Lung (tissue), 12 donors: ENCODE data around the gene BTN3A1. TPM values are rescaled to one million over a fixed set of nuclear protein-coding genes. Genes with fewer than 3 reads are reported as not detected.

Source experiments
- ATAC-seq: fragments of 200-7000 bp; cut with Tn5 transposase; one replicate; pipeline ENCODE4 v1.9.1; 2020; ENCODE audit warnings: moderate number of reproducible peaks; ENCODE audit not compliant: insufficient read depth, low FRiP score
- DNase-seq, 3 donors: peaks; one replicate each; pipeline ENCODE4 v3.0.0-alpha.2; 2013 to 2017
- H3K27ac ChIP-seq, 2 donors: one replicate each; pipeline ENCODE4 v1.5.1; 2013; ENCODE audit warnings: mild to moderate bottlenecking in 2 of 2, moderate library complexity in 2 of 2, control low read depth in 1 of 2, inconsistent platforms in 1 of 2, low read depth in 1 of 2, low read length in 1 of 2
- H3K27me3 ChIP-seq, 3 donors: one replicate each; pipeline ENCODE4 v1.5.1; 2013; ENCODE audit warnings: low read length in 2 of 3; ENCODE audit not compliant: control insufficient read depth in 3 of 3, insufficient read depth in 3 of 3
- H3K36me3 ChIP-seq, 4 donors: one replicate each; pipeline ENCODE4 v1.5.1; 2013; ENCODE audit warnings: low read length in 4 of 4, mild to moderate bottlenecking in 1 of 4, moderate library complexity in 1 of 4; ENCODE audit not compliant: control insufficient read depth in 4 of 4, insufficient read depth in 4 of 4
- H3K4me1 ChIP-seq, 5 donors: one replicate each; pipeline ENCODE4 v1.5.1; 2013; ENCODE audit warnings: low read length in 5 of 5, mild to moderate bottlenecking in 2 of 5, moderate library complexity in 1 of 5; ENCODE audit not compliant: control insufficient read depth in 5 of 5, insufficient read depth in 5 of 5
- H3K4me3 ChIP-seq: one replicate; pipeline ENCODE4 v1.5.1; 2013; ENCODE audit warnings: mild to moderate bottlenecking, control low read depth, moderate library complexity
- H3K9ac ChIP-seq, 2 donors: one replicate each; pipeline ENCODE4 v1.5.1; 2013; ENCODE audit warnings: low read length in 2 of 2, control low read depth in 1 of 2; ENCODE audit not compliant: insufficient read depth in 1 of 2
- H3K9me3 ChIP-seq, 4 donors: one replicate each; pipeline ENCODE4 v1.5.1; 2013; ENCODE audit warnings: low read length in 3 of 4, mild to moderate bottlenecking in 1 of 4, moderate library complexity in 1 of 4; ENCODE audit not compliant: control insufficient read depth in 4 of 4, insufficient read depth in 3 of 4
- WGBS, 2 donors: extraction: QIAGEN DNeasy Blood & Tissue Kit; methylation state at CpG; one replicate each; pipeline ENCODE4 v1.1.7; 2013; 5-methylcytosine and 5-hydroxymethylcytosine counted together
- polyA plus RNA-seq, 2 donors: library from polyadenylated mRNA; stranded (reverse); fragments of 200-250 nt; gene quantifications; one replicate each; pipeline ENCODE4 v1.2.1, GENCODE V29; 2013
- total RNA-seq, 2 donors: library from RNA; depleted of rRNA in 1 of 2; stranded (reverse); fragments of >200 nt in 1 of 2; gene quantifications; one replicate each; pipeline ENCODE4 v1.2.1, GENCODE V29; 2014 to 2021
- TF ChIP-seq, protein P1 (sequence below): IDR thresholded peaks from 2 replicates; pipeline ENCODE4 v1.5.1; 2012; ENCODE audit warnings: mild to moderate bottlenecking; ENCODE audit errors: control extremely low read depth, extremely low read depth
- donor health status: control.
- donor health status: control.
- donor health status: Bipolar disorder and iron deficiency.
- donor health status: healthy.
- donor health status: DM: yes; HTN: yes; CAD: no.

BTN3A1 gene
- total and polyA plus RNA-seq, 4 donors: 14.4 to 60.1 (median 22.5) TPM

DNA sequence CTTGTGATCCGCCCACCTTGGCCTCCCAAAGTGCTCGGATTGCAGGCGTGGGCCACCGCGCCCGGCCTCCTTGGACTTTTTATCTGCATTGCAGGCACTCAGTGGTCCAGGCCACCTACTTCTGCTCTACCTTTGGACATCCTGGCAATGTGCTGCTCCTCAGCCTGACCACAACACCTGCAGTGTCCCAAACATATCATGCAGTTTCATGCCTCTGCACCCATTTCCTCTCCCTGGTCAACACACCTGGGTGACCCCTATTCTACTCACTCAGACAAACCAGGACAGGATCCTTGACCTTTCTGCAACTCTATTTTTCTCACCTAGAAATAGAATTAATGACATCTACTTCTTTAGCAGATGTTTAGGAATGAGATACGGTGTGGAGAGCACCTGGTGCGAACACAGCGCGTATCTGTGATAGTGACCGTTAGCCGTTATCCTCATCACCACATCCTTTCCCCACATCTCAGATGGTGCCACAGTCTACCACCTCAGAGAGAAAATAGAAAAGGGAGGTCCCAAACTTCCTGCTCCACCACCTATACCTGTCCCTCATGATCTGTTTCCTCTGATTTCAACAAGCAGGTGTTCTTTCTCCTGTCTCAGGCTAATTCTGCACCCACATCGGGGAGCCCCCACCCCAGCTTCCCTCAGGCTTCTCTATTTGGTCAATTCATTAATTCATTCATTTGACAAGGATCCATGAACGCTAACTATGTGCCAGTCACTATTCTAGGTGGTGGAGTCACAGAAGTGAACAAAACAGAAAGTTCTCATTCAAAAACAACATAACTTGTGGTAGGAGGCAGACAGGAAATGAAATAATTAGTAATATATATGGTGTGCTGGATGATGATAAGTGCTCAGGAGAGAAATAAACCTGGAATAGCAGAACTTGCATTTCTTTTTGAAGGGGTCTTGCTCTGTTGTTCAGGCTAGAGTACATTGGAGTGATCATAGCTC, 41.3 kb upstream of the BTN3A1 start:
- H3K9me3 ChIP-seq: no peaks in the 10 kb centered on the region
- no peaks in the 10 kb centered on the region for H3K36me3 ChIP-seq
- TF ChIP-seq, protein P1, sequence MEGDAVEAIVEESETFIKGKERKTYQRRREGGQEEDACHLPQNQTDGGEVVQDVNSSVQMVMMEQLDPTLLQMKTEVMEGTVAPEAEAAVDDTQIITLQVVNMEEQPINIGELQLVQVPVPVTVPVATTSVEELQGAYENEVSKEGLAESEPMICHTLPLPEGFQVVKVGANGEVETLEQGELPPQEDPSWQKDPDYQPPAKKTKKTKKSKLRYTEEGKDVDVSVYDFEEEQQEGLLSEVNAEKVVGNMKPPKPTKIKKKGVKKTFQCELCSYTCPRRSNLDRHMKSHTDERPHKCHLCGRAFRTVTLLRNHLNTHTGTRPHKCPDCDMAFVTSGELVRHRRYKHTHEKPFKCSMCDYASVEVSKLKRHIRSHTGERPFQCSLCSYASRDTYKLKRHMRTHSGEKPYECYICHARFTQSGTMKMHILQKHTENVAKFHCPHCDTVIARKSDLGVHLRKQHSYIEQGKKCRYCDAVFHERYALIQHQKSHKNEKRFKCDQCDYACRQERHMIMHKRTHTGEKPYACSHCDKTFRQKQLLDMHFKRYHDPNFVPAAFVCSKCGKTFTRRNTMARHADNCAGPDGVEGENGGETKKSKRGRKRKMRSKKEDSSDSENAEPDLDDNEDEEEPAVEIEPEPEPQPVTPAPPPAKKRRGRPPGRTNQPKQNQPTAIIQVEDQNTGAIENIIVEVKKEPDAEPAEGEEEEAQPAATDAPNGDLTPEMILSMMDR: no peak
- H3K27ac ChIP-seq: no peak overlapping the region
- no peak overlapping the region for H3K4me3 ChIP-seq
- DNase-seq (no peak), ATAC-seq (no peak)
- H3K27me3 ChIP-seq: no peaks in the 10 kb centered on the region
- no peak overlapping the region for H3K9ac ChIP-seq
- peaks cover 0 to 10% (median 2%) of the 10 kb centered on the region in 5 donors for H3K4me1 ChIP-seq
- WGBS, 2 donors: 91 to 94% methylated on average over 14 of the region's 14 CpGs

DNA sequence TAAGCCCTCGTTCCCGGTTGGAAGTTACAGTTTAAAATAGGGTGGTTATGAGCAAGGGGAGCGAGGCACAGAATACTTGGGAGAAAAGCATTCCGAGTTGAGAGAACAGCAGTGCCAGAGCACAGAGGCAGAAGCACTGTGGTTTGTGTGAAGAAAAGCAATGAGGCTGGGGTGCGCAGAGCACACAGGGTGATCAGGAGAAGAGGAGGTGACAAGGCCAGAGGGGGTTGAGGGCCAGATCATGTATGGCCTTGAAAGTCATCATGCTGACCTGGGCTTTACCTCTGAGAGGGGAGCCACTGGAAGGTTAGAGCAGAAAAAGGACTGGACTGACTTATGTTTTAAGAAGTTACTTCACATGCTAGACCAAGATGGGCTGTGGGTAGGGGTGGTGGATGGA, 40.5 kb upstream of the BTN3A1 start:
- Histone ChIP-seq H3K4me3 (no peak overlapping the region), H3K27me3 (no peaks in the 10 kb centered on the region), H3K9ac (no peak overlapping the region), H3K36me3 (no peaks in the 10 kb centered on the region), H3K27ac (no peak overlapping the region), H3K4me1 (peaks cover 0 to 15% (median 2%) of the 10 kb centered on the region in 5 donors), H3K9me3 (no peaks in the 10 kb centered on the region)
- TF ChIP-seq, protein P1: no peak
- ATAC-seq (no peak), DNase-seq (no peak)
- 90 to 99% methylated on average over 5 of the region's 5 CpGs for WGBS, 2 donors

DNA sequence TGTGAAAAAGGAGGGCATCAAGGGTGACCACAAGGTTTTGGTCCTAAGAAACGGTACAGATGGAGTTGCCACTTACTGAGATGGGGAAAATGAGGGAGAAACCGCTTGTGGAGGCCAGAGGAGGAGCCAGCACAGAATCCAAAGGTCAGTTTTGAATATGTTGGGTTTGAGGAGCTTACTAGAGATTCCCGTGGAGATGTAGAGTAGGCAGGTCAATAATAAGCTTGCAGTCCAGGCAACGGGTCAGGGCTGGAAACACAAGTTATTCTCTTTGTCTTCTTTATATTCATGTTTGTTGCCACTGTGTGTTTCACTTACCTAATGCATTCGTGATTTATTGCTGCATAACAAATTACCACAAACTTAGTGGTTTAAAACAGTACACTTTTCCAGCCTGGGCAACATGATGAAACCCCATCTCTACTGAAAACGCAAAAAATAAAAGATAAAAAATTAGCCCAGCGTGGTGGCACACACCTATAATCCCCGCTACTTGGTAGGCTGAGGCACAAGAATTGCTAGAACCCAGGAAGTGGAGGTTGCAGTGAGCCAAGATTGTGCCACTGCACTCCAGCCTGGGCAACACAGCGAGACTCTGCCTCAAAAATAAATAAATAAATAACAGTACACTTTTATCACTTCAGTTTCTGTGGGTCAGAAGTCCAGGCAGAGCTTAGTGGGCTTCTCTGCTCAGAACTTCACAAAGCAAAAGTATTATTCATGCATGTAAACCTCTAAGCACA, 39.8 kb upstream of the BTN3A1 start:
- TF ChIP-seq, protein P1: no peak
- 92 to 95% methylated on average over 9 of the region's 9 CpGs for WGBS, 2 donors

More for the DNA sequence above, 39.8 kb upstream of the BTN3A1 start:
- no peaks in the 10 kb centered on the region for H3K9me3 ChIP-seq
- no peak overlapping the region for H3K27ac ChIP-seq
- H3K4me1 ChIP-seq: peaks cover 0 to 15% (median 3%) of the 10 kb centered on the region in 5 donors
- H3K27me3 ChIP-seq: no peaks in the 10 kb centered on the region
- DNase-seq: no peak
- ATAC-seq: no peak
- H3K4me3 ChIP-seq: no peak overlapping the region
- no peaks in the 10 kb centered on the region for H3K36me3 ChIP-seq
- no peak overlapping the region for H3K9ac ChIP-seq
